ENCODE results near the gene CNGA2.
"Not testable (repeated sequence)": the region's sequence is repeated elsewhere in the genome, so short reads cannot be mapped to it uniquely, and the experiment has no call there.

The CNGA2 gene

GRCh38 chrX:151734446-151734845, at the start of gene CNGA2:
Gene CNGA2, plus strand, starts transcription at chrX:151734746. Its CDS starts 3,738 bp downstream, at chrX:151738484.
- no peak for DNase-seq (ENCODE audit: low read depth)

- no peak for DNase-seq (ENCODE audit: low read depth)
Observed at GRCh38 chrX:151687635-151688034, 46.9 kb upstream of the CNGA2 start.

- no peak for DNase-seq (ENCODE audit: low read depth)
Observed at GRCh38 chrX:151688695-151689094, 45.9 kb upstream of the CNGA2 start.

- DNase-seq (ENCODE audit: low read depth) = no peak
Observed at GRCh38 chrX:151692825-151693224, 41.7 kb upstream of the CNGA2 start.

- DNase-seq (ENCODE audit: low read depth) = no peak
Observed at GRCh38 chrX:151694121-151694520, 40.4 kb upstream of the CNGA2 start.

- no peak for DNase-seq (ENCODE audit: low read depth)
Observed at GRCh38 chrX:151694661-151695582, 39.6 kb upstream of the CNGA2 start, which contains the start of gene PRRG3. Gene PRRG3, plus strand, starts transcription at chrX:151695458. Its CDS starts 3,357 bp downstream, at chrX:151698815.

GRCh38 chrX:151695583-151696340, 38.8 kb upstream of the CNGA2 start:
- no peak for DNase-seq (ENCODE audit: low read depth)

GRCh38 chrX:151697082-151697481, 37.5 kb upstream of the CNGA2 start:
- DNase-seq (ENCODE audit: low read depth) = not testable (repeated sequence)

- no peak for DNase-seq (ENCODE audit: low read depth)
Observed at GRCh38 chrX:151697522-151697921, 37.0 kb upstream of the CNGA2 start.

GRCh38 chrX:151698485-151698884, 36.1 kb upstream of the CNGA2 start:
- no peak for DNase-seq (ENCODE audit: low read depth)

GRCh38 chrX:151699746-151700145, 34.8 kb upstream of the CNGA2 start:
- DNase-seq (ENCODE audit: low read depth) = no peak

GRCh38 chrX:151700581-151700980, 34.0 kb upstream of the CNGA2 start:
- no peak for DNase-seq (ENCODE audit: low read depth)

- no peak for DNase-seq (ENCODE audit: low read depth)
Observed at GRCh38 chrX:151701071-151701470, 33.5 kb upstream of the CNGA2 start.

GRCh38 chrX:151701531-151701930, 33.0 kb upstream of the CNGA2 start:
- DNase-seq (ENCODE audit: low read depth) = no peak

GRCh38 chrX:151702026-151702714, 32.4 kb upstream of the CNGA2 start:
- DNase-seq (ENCODE audit: low read depth) = no peak

GRCh38 chrX:151702741-151703340, 31.7 kb upstream of the CNGA2 start:
- DNase-seq (ENCODE audit: low read depth) = no peak

- DNase-seq (ENCODE audit: low read depth) = no peak
Observed at GRCh38 chrX:151703487-151703886, 31.1 kb upstream of the CNGA2 start.

- DNase-seq (ENCODE audit: low read depth) = no peak
Observed at GRCh38 chrX:151704041-151704663, 30.4 kb upstream of the CNGA2 start.

- no peak for DNase-seq (ENCODE audit: low read depth)
Observed at GRCh38 chrX:151708821-151709220, 25.7 kb upstream of the CNGA2 start.

- no peak for DNase-seq (ENCODE audit: low read depth)
Observed at GRCh38 chrX:151710457-151710856, 24.1 kb upstream of the CNGA2 start.

GRCh38 chrX:151711154-151711553, 23.4 kb upstream of the CNGA2 start:
- no peak for DNase-seq (ENCODE audit: low read depth)
